GM19035 (cell line): ENCODE data around the gene SPN.
"Not testable (repeated sequence)": the region's sequence is repeated elsewhere in the genome, so short reads cannot be mapped to it uniquely, and the experiment has no call there.

ENCODE experiments used
- ATAC-seq: cut with Tn5 transposase; IDR thresholded peaks from one replicate; pipeline ENCODE4 v1.9.1; 2021; ENCODE audit not compliant: unreplicated experiment

Gene SPN

DNA sequence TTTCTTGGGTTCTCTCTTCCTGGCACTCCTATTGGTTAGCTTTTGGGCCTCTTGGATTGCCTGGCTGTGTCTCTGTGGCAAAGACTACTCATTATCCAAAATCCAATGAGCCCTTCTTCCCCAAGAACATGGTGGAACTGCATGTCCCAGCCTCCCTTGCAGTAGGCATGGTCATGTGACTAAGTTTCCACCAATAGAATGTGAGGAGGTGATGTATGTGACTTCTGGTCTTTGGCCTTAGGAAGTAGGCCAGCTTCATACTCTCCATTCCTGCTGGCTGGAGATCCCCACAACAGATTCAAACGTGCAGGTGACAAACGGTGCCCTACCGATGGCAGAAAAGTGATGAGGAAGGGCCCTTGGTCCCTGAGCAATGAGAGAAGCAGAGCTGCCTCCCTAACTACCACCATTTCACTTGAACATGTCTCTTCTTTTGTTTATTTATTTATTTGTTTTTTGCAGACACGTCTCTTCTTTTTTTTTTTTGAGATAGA lies 17.3 kb upstream of the SPN start:
- ATAC-seq: no peak

DNA sequence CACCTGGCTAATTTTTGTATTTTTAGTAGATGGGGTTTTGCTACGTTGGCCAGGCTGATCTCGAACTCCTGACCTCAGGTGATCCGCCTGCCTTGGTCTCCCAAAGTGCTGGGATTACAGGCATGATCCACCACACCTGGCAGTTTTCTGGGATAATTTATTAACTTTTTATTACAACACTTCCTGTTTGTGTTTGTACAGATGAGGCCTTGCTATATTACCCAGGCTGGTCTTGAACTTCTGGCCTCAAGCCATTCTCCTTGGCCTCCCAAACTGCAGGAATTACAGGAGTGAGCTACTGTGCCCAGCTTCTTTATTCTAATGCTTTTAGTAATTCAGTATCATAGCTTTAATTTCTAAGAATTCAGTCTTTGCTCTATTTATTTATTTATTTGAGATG lies 16.1 kb upstream of the SPN start:
- no peak for ATAC-seq

DNA sequence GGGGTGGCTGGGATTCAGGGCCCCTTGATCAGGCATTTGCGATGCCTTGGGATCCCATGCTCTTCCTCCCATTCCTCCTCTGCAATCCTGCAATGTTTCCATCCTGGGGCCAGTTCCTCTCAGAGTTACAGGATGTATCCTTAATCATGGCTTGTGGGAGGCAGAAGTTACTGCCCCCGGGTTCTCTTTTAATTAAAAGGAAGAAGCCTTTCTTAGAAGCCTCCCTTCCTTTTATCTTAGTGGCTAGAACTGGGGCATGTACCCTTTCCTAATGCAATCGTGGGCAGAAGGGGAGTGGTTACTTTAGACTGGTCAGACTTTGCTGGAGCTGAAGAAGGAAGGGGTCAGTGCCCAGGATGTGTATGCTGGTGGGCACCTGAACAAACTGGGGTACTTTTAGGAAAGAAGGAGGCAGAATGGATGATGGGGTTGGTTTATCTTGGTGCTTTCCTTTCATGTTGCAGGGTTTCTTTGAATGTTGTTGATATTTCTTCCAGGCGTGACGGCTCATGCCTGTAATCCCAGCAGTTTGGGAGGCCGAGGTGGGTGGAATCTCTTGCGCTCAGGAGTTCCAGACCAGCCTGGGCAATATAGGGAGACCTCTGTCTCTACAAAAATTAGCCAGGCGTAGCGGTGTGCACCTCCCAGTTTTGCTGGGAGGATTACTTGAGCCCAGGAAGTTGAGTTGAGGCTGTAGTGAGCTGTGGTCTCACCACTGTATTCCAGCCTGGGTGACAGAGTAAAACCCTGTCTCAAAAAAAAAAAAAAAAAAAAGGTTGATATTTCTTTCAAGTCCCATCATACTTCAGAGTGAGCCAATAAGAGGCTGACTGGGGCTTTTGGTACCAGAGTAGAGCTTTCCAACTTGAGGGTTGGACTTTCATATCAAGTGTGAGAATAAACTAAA lies 13.2 kb upstream of the SPN start:
- ATAC-seq: no peak

DNA sequence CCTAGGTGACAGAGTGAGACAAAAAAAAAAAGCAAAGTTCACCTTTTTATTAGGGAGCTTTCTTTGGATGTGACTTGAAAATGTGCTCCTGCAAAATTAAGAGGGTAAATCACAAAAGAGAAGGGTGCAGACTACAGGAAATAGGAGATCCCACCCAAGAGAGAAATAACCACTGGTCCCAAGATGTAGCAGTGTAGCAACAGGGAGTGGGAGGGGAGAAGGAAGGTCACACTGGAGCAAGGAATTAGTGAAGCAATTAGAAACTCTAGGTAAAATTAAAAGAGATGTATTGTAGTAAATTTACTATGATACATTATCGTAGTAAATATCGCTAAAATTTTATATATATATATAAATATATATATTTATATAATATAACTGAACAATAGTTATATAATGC lies 12.3 kb upstream of the SPN start:
- no peak for ATAC-seq

DNA sequence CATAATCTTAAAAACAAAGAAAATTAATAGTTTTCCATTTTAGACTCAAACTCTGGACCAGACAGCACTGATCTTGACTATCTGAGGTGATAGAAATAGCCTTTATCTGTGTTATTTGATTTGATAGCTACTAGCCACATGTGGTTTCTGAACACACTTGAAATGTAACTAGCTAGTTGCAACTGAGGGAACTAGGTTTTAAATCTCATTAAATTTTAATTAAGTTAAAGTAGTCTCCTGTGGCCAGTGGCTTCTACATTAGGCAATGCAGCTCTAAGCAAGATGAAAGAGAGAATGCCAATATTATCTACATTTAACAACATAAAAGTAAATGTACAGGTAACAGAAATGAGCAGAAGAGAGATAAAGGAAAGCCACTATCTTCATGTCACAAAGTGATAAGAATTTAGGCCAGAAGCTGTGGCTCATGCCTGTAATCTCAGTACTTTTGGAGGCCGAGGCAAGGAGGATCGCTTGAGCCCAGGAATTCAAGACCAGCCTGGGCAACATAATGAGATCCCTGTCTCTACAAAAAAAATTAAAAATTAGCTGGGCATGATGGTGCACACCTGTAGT lies 11.2 kb upstream of the SPN start:
- ATAC-seq: no peak

DNA sequence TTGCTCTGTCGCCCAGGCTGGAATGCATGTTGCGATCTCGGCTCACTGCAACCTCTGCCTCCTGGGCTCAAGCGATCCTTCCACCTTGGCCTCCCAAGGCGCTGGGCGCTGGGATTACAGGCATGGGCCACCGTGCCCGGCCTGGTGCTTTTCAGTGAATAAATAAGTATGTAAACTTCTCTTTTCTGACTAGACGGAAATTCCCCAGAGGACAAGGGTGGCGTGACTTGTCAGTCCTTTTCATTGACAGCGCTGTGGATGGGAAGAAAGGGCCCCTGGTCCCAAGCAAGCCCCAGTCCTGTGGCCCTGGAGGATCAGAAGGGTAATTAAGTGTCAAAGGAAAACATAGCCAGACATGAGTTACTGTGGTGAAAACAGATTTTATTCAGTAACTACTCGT lies 9.6 kb upstream of the SPN start:
- no peak for ATAC-seq

DNA sequence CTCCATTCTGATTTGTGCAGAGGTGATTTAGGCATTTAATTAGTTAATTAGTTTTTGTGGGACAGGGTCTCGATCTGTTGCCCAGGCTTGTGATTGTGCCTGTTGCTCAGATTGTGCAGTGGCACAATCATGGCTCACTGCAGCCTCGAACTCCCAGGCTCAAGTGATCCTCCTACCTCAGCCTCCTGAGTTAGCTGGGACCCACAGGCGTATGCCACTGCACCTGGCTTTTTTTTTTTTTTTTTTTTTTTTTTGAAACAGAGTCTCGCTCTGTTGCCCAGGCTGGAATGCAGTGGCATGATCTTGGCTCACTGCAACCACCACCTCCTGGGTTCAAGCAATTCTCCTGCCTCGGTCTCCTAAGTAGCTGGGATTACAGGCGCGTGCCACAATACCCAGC lies 9.2 kb upstream of the SPN start:
- not testable (repeated sequence) for ATAC-seq

DNA sequence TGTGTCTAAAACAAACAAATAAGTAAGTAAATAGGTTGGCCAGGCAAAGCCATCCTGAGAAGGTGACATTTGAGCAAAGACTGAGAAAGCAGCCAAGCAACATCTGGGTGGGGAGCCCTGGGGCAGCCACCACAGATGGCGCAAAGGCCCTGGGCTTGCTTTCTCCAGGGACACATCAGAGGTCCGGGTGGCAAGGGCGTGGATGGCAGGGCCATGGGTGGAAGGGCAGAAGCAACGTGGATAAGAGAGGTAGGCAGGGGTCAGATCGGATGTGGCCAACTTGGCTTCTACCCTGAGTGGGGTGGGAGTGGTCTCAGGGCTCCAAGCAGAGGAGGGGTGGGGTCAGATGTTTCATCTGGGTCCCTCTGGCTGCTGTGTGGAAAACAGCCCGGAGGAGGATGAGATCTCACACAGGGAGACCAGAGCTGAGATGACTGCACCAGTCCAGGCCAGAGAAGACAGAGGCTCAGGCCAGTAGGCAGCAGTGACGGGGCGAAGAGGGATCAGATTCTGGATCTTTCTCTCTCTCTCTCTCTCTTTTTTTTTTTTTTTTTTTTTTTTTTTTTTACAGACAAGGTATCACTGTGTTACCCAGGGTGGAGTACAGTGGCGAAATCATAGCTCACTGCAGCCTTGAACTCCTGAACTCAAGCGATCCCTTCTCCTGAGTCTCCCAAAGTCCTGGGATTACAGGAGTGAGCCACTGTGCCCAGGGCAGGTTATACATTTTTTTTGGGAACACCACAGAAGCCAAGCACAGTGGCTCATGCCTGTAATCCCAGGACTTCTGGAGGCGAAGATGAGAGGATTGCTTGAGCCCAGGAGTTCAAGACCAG lies 6.1 kb upstream of the SPN start:
- no peak for ATAC-seq

DNA sequence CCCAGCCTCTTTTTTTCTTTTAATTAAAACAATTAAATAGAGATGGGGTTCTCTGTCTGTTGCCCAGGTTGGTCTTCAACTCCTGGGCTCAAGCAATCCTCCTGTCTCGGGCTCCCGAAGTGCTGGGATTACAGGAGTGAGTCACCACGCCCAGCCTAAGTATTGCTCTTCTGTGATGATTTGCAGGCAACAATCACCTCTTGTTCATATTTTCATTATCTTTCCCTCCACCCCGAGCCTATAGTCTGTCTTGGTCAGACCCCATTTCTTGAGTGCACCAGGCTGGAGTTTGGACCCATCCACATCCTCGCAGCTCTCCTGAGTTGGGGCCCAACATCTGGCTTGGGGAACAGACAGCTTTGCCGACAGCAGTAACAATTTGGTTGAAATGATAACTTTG lies 4.3 kb upstream of the SPN start:
- ATAC-seq: no peak

DNA sequence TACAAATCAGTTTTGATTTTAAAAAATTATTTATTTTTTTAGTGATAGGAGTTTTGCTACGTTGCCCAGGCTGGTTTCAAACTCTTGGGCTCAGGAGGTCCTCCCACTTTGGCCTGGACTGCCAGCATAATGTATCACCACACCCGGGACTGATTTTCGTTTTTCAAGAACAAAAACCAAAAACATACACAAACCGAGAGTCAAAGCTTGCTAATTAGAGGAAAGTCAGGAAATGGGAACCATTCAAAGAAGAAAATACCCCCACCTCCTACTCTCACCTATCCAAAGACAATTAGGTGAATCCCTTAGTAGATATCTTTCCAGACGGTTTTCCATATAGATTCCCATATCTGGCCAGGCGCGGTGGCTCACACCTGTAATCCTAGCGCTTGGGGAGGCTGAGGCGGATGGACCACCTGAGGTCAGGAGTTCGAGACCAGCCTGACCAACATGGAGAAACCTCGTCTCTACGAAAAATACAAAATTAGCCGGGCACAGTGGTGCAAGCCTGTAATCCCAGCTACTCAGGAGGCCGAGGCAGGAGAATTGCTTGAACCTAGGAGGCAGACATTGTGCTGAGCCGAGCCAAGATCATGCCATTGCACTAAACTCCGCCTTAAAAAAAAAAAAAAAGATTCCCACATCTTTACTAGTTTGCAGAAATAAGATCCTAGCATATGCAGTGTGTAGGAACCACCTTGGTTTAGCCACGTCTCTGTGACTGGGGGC lies 883 bp upstream of the SPN start:
- ATAC-seq: no peak

DNA sequence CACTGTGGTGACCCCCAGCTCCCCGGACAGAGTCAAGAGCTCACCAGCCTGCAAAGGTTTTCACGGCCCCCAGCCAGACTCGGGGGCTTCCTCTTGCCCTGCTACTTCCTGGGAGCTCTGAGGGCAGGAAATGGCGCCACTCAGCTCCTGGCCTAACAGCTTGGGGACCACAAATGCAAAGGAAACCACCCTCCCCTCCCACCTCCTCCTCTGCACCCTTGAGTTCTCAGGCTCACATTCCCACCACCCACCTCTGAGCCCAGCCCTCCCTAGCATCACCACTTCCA lies 375 bp upstream of the SPN start:
- ATAC-seq: no peak

DNA sequence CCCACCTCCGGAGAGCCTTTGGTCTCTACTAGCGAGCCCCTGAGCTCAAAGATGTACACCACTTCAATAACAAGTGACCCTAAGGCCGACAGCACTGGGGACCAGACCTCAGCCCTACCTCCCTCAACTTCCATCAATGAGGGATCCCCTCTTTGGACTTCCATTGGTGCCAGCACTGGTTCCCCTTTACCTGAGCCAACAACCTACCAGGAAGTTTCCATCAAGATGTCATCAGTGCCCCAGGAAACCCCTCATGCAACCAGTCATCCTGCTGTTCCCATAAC lies 702 bp downstream of the SPN start:
- ATAC-seq: no peak

DNA sequence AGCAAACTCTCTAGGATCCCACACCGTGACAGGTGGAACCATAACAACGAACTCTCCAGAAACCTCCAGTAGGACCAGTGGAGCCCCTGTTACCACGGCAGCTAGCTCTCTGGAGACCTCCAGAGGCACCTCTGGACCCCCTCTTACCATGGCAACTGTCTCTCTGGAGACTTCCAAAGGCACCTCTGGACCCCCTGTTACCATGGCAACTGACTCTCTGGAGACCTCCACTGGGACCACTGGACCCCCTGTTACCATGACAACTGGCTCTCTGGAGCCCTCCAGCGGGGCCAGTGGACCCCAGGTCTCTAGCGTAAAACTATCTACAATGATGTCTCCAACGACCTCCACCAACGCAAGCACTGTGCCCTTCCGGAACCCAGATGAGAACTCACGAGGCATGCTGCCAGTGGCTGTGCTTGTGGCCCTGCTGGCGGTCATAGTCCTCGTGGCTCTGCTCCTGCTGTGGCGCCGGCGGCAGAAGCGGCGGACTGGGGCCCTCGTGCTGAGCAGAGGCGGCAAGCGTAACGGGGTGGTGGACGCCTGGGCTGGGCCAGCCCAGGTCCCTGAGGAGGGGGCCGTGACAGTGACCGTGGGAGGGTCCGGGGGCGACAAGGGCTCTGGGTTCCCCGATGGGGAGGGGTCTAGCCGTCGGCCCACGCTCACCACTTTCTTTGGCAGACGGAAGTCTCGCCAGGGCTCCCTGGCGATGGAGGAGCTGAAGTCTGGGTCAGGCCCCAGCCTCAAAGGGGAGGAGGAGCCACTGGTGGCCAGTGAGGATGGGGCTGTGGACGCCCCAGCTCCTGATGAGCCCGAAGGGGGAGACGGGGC lies 1.3 kb downstream of the SPN start:
- no peak for ATAC-seq

DNA sequence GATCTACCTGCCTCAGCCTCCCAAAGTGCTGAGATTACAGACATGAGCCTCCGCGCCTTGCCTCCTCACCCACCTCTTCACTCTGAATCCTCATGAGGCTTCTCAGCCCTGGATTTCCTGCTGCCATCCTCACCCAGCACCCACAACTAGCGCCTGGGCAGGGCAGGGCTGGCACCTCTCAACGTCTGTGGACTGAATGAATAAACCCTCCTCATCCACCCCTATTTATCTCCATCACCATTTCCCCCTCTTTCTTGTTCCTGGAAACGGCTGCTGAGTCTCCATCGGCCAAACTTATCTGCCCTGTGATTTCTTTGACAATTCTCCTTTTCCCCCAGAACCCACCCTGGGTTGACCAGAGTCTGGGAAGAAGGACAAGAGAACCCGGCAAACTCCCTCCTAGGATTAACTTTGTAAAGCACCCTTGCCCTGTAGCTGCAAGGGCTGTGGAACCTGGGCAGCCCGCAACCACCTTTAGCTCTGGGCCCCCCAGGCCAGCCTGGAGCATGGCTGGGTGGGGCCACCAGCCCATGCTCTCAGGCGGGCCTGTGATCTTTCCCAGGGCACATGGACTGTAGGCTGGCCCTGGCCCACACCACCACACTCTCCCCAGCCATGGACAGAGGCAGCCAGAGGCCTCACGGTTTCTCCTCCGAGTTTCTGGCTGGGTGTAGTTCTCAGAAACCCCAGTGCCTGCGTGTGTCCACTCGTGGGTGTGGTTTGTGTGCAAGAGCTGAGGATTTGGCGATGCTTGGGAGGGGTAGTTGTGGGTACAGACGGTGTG lies 2.4 kb downstream of the SPN start:
- ATAC-seq: no peak

DNA sequence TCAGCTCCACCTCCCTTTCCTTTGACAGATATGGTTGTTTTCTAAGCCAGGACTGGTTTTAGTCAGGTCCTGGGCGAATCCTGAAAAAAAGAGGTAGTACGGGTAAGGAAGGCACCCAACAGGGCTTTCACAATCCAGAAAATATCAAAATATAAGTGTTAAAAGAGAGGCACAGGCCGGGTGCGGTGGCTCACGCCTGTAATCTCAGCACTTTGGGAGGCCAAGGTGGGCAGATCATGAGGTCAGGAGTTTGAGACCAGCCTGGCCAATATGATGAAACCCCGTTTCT lies 4.2 kb downstream of the SPN start:
- ATAC-seq: not testable (repeated sequence)

DNA sequence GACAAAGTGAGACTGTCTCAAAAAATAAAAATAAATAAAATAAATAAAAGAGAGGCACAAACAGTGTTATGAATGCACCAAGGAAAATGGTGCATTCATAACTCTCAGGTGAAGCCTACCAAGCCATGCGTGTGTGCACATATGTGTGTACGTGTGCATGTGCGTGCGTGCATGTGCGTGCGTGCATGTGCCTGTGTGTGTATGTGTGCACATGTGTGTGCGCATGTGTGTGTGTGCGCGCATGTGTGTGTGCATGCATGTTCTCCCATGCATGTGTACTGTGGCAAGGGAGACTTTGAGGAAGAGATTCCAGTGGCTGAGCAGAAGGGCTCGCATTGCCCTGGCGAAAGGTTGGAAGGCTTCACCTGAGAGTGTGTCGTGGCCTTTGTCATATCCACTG lies 4.7 kb downstream of the SPN start:
- no peak for ATAC-seq

DNA sequence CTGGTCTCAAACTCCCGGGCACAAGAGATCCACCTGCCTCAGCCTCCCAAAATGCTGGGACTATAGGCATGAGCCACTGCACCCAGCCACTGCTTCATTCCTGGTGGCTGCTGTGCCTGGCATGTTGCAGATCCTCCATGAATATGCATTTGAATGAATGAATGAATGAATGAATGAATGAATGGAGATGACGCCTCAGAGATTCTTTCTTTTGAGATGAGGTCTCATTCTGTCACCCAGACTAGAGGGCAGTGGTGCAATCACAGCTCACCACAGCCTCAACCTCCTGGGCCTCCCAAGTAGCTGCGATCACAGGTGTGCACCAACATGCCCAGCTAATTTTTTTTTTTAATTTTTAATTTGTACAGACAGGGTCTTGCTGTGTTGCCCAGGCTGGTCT lies 5.2 kb downstream of the SPN start:
- no peak for ATAC-seq

DNA sequence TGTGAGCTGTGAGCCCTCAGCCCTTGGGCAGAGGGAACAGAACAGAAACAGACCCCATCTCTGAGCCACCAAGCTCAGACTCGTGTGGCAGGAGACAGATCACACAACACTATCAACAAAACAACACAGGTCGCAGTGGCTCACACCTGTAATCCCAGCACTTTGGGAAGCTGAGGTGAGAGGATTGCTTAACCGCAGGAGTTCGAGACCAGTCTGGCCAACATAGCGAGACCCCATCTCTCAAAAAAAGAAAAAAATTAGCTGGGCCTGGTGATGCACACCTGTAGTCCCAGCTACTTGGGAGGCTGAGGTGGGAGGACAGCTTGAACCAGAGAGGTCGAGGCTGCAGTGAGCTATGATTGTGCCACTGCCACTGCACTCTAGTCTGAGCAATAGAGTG lies 10.5 kb downstream of the SPN start:
- no peak for ATAC-seq

DNA sequence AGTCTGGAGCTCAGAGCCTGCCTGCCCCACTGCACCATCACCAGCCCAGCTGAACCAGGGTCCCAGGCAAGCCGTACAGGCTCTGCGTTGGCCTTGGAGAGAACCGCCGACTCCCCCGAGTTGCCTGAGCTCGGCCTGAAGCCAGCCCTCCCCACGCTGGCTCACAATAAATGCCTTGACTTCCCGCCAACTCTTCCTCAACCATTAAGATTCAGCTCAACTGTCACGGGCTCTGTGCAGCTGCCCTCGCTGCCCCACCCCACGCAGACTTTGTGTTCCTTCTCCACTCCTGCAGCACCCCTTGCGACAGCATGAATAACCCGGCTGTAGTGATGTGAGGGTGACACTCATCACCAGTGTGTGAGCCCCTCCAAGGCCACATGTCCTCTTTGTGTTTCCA lies 11.1 kb downstream of the SPN start:
- no peak for ATAC-seq
